ENCODE data around the gene LYRM2.
"Not testable (repeated sequence)": the region's sequence is repeated elsewhere in the genome, so short reads cannot be mapped to it uniquely, and the experiment has no call there.

LYRM2 gene

DNA sequence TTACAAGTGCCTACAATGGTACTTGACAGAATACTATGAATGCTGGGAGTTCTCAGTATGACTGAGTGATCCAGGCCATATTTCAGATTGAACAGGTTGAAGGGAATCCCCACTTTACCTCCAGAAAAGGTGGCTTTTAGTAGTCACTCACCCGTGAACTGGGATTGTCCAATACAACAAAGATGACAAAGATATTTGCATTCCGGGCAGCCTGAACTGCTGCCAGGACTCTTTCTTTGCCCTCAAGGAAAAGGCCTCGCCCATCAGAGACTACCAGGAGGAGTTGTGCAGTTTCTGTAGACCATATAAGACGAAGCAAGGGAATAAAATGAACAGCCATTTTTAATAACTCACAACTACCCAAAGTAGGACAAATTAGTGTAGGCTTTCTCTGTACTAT, 6.3 kb upstream of the LYRM2 start:
- DNase-seq = no peak

DNA sequence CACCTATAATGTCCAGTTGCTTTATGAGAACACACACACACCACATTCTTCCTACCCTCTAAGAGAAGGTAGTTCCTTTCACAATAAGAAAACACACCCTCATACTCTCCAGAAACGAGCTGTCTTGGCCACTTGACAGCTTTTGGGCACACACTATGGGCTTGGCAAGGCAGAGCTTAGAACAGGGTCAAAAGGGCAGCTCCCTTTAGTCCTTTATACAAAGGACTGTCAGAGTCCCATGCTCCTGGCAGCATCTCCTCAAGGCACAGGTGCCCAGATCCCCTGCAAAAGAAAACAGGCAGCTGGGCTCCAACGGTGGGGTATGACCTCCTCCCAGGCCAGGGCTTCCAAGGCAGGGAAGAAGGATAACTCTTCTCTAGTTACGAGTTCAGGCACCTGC, 4.9 kb upstream of the LYRM2 start:
- no peak for DNase-seq

- no peak for DNase-seq
Observed at GRCh38 chr6:89642956-89643355, 4.4 kb upstream of the LYRM2 start.

DNA sequence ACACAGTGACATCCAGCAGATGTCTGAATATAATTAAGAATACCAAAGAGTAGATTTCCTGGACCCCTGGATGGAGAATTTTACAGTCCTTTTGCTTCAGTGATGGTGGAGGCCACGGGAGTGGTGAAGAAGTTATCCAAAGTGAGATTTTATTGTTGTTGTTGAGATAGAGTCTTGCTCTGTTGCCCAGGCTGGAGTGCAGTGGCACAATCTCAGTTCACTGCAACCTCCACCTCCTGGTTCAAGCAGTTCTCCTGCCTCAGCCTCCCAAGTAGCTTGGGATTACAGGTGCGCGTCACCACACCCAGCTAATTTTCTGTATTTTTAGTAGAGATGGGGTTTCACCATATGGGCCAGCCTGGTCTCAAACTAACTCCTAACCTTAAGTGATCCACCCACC, 3.0 kb upstream of the LYRM2 start:
- not testable (repeated sequence) for DNase-seq

- DNase-seq = no peak
Observed at GRCh38 chr6:89640804-89641203, 2.3 kb upstream of the LYRM2 start.

- no peak for DNase-seq
Observed at GRCh38 chr6:89637960-89638319, 607 bp downstream of the LYRM2 start.

DNA sequence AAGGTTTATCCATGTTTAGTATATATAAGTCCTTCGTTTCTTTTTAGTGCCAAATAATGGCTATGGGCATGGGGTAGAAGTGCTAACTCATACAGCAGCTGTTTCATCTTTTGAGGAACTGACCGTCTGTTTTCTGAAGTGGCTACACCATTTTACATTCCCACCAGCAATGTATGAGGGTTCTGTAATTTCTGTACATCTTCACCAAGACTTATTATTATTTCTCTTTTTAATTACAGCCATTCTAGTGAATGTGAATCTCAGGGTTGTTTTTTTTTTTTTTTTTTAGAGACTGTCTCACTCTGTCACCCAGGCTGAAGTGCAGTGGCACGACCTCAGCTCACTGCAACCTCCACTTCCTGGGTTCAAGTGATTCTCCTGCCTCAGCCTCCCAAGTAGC, 2.1 kb downstream of the LYRM2 start:
- not testable (repeated sequence) for DNase-seq

GRCh38 chr6:89630488-89630887, 8.1 kb downstream of the LYRM2 start:
- DNase-seq = no peak

DNA sequence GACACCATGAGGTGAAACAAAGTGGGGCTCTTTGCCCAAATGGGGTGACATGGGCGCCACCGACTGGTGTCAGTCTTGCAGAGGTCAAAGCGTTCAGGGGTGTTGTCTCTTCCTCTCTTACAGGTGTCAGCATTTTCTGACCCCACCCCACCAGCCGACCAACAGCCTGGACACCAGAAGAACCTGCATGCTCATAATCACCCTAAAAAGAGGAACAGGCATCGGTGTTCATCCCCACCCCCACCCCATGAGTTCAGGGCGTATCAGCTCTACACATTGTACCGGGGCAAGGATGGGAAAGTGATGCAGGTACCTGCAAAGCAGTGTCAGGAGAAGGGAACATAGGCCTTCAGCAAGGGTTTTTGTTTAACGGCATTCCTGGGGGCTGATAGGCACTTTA, 14.8 kb downstream of the LYRM2 start:
- no peak for DNase-seq

- no peak for DNase-seq
Observed at GRCh38 chr6:89619567-89619966, 19.0 kb downstream of the LYRM2 start.

GRCh38 chr6:89618026-89618425, 20.5 kb downstream of the LYRM2 start:
- DNase-seq = no peak

GRCh38 chr6:89616531-89616930, 22.0 kb downstream of the LYRM2 start:
- no peak for DNase-seq

- no peak for DNase-seq
Observed at GRCh38 chr6:89615882-89616281, 22.7 kb downstream of the LYRM2 start.

GRCh38 chr6:89613790-89614189, 24.8 kb downstream of the LYRM2 start:
- no peak for DNase-seq

DNA sequence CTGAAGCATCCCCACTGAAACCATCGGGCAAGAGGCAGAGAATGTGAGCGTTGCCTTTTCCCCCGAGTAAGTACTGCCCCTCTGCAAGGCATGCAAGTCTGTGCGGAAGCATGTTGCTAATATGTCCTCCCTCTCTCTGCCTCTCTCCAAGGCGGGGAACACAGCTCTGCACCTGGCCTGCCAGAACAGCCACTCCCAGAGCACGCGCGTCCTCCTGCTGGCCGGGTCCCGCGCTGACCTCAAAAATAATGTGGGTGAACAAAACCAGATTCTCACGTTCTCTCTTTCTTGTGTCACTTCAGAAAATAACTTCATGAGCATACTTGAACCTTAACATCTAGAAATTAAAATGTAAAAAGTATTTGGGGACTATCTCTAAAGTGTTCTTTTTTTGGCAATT, 26.4 kb downstream of the LYRM2 start:
- no peak for DNase-seq

DNA sequence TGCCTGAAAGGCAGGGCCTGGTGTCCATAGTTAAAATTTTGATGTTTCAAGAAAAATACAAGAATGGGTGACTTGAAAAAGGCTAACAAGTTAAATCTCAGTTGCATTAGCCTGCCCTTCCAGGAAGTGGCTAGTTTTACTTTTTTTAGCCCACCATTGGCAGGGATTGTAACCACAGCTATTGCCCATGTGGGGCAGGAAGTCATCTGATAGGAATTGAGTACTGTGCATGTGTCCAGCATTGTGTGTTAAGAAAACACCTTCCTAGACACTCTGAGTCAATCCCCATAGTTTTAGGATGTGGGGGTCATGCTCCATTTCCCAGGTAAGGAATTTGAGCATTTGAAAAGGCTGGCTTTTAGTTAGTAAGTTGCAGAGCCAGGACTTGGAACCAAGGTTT, 26.9 kb downstream of the LYRM2 start:
- DNase-seq = no peak

DNA sequence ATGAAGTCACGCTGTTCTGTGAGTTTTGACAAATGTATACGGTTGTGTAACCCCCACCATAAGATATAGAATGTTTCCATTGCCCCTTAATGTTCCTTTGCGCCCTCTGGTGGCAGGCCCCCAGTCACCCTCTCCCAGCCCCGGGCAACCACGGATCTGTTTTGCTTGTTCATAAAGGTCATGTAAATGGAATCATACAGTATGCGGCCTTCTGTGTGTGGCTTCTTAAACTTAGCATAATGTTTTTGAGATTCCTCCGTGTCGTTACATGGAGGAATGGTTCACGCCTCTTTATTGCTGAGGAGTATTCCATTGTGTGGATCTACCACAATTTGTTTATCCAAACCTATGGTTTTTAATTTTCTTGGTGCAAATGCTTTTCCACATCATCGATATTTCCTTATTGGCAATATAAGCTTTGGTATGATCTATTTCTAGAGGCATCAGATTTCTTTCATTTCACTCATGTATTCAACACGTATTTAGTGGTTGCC, 28.4 kb downstream of the LYRM2 start:
- DNase-seq = peak; percentile 29

- no peak for DNase-seq
Observed at GRCh38 chr6:89605861-89606260, 32.7 kb downstream of the LYRM2 start.

DNA sequence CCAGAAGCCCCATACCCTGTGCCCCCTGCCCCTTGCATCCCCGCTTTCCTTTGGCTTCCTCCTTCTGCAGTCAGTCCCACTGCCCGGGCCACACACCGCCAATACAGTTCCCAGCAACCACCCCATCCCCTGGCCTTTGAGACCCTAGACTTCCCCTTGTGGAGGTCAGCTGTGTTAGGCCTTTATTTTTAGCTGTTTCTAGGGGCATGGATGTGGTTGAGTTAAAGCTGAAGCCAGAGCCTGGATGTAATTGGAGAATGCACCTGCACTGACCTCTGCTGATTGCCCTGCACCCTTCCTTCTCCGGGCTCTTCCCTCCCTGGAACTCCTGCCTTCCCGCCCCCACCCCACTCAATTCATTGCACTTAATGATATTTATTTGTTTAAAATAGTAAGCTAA, 33.9 kb downstream of the LYRM2 start:
- no peak for DNase-seq

GRCh38 chr6:89602166-89602565, 36.4 kb downstream of the LYRM2 start:
- DNase-seq = no peak

DNA sequence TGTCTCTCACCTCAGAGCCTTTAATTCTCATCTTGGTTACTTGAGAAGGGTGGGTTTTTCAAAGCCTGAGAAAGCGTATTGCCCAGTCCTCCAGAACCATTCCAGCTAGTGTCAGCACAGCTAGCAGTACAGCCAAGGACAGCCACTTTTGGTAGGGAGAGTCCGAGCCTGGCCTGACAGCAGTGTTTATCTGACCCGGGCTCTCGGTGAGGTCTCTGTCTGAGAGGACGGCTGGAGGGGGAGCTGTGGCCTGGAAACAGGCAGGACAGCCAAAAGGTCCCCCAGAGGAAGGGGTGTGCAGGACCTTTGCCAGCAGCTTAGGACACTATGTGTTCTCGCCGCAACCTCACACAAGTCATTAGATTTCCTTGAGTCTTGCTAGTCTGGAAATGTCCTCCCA, 38.8 kb downstream of the LYRM2 start:
- DNase-seq = no peak

- DNase-seq = no peak
Observed at GRCh38 chr6:89597988-89598387, 40.6 kb downstream of the LYRM2 start.

DNA sequence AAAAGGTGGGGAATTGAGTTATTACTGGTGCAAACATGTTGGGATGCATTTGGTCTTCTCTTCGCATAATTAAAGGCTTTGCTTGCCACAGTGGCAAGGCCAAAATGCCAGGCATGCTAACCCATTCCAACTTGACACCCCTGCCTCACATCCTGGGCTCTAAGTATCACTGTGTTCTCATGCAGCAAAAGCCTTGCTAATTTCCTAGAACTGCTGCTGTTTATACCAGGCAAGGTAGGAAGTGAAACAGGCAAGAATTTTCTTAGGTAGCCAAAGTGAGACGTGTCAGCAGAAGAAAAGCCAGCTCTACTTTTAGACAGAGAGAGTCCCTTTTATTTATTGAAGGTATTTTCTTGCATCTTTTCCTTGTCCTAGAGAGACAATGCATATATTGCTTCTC, 41.2 kb downstream of the LYRM2 start:
- DNase-seq = no peak

- no peak for DNase-seq
Observed at GRCh38 chr6:89596484-89596883, 42.1 kb downstream of the LYRM2 start.

- no peak for DNase-seq
Observed at GRCh38 chr6:89596056-89596455, 42.5 kb downstream of the LYRM2 start.

DNA sequence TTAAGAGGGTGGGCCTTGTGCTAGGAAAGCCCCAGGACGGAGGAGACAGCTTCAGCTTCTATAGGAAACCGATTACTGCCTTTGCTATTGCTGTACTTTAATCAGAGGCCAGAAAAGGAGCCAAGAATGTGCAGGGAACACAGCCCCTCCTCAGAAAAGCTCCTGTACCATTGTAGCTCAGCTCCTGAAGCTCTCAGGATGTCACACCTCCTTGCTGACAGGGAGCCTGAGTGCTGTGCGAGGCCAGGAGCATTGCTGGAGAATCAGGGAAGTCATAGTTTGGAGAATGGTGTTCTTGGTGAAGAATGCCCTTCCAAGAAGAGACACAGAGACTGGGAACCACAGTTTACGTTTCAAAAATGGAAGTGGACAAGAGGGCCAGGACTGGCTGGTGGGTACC, 46.8 kb downstream of the LYRM2 start:
- no peak for DNase-seq
